ENCODE data around the gene CNNM3.
A peak's percentile ranks its signal among the peaks of the same experiment; 100 is the strongest.
"Not testable (repeated sequence)": the region's sequence is repeated elsewhere in the genome, so short reads cannot be mapped to it uniquely, and the experiment has no call there.

CNNM3 gene

DNA sequence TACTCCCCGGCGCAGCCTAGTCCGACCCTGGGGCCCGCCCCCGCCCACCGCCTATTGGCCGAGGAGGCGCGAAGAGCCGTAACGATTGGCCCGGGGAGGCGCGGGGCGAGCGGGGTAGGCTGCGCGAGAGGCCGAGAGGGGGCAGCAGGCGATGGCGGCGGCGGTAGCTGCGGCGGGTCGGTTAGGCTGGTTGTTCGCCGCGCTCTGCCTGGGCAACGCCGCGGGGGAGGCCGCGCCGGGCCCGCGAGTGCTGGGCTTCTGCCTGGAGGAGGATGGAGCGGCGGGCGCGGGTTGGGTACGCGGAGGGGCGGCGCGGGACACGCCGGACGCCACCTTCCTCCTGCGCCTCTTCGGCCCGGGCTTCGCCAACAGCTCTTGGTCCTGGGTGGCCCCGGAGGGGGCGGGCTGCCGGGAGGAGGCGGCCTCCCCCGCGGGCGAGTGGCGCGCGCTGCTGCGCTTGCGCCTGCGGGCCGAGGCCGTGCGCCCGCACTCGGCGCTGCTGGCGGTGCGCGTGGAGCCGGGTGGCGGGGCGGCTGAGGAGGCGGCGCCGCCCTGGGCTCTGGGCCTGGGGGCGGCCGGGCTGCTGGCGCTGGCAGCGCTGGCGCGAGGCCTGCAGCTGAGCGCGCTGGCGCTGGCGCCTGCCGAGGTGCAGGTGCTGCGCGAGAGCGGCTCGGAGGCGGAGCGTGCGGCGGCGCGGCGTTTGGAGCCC, at the start of gene CNNM3:
CNNM3 (plus strand) TSS at position 142 of the 709 bp plus-strand sequence; CDS start at position 152, 10 bp downstream.
- DNase-seq: peak; percentile 97

DNA sequence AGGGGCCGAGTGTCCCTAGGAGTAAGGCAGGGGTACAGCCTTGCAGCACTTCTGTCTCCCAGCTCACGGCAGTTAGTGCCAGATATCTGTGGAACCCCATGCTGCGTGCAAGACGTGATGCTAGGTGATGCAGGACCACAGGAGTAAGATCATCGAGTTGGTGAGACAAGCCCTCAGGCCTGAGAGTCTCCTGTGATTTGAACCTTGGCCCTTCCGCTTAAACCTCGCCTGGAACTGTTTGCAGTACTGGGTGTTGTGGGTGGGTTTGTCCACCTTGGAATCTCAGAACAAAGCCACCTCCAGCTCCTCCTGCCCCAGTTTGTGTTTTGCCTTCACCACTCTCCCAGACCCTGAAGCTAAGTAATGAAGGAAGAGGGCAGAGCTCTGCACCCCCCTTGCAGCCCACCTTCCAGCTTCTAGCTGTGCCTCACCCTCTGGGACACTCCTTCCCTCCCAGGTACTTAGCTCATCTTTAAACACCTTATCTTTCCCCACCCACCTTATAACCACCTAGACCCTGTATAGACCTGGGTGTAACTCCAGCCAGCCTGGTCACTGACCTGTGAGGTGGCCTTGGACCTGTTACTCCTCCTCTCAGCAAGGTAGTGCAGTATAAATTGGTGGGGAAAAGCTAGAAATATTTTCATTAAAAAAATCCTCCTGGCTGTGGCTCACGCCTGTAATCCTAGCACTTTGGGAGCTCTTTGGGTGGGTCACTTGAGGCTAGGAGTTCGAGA, 48.8 kb upstream of the CNNM3 start:
- DNase-seq: no peak

- no peak for DNase-seq
Measured at GRCh38 chr2:96768083-96768561, 47.9 kb upstream of the CNNM3 start.

DNA sequence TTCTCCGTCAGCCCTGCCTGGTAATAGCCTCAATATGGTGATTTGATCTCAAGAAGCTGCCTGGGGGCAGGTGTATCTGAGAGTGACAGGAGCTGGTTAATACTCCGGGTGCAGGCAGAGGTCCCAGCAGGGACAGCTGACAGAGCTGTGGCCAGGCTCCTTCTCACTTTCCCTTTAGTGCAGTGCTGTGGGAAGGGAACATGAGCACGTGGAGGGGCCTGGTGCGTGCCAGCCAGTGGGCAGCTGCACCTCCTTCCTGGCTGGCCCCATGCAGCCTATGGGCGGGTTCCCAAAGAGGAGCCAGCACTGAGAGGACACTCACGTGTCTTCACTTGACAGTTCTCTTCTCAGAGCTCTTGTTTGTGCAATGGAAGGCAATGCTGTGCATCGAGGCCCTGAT, 46.3 kb upstream of the CNNM3 start:
- DNase-seq: peak; percentile 70

GRCh38 chr2:96770442-96771202, 45.4 kb upstream of the CNNM3 start:
- no peak for DNase-seq

GRCh38 chr2:96771796-96772618, 44.1 kb upstream of the CNNM3 start:
- DNase-seq: no peak

DNA sequence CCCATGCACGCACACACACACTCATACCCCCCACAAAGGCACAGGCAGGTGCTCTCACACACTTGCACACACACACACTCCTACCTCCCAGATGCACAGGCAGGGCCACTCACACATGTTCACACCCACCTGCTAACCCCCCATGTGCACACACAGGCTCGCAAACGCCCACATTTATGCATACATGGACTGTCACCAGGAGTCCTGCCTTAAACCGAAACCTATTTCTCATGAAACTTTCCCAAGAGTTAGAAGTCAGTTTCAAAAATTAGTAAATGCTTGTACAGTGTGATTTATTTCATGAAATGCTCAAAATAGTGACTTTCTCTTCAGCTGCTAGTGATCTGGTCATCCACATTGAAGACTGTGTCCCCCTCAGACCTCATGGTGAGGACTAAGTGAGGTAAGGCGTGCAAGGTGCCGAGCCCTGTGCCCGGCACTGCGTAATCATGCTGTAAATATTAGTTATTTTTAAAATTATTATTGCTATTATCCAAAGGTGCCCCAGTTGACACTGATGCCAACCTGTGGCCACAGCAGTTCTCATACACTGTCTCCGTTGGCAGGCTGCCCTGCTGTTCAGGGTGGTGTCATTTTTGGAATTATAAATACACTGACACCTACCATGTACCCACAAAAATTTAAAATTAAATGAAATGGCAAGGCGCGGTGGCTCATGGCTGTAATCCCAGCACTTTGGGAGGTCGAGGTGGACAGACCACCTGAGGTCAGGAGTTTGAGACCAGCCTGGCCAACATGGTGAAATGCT, 43.0 kb upstream of the CNNM3 start:
- no peak for DNase-seq

DNA sequence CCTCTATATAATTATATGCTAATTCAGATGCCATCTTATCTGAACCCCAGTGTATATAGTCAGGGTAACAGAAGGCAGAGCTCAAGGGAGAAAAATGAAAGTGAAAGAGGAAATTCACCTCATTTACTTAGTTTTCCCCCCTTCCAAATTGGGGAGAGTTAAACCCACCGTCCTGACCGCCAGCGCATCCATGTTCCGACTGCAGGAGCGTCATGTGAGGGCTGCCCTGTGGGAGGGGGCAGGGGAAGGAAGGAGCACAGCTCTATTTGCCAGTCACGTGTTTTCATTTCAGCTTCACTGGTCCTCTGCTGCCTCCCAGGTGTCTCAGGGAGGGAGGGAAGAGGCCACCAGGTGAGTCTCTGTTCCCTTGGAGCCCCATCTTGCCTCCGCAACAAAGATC, 42.1 kb upstream of the CNNM3 start:
- DNase-seq: no peak

DNA sequence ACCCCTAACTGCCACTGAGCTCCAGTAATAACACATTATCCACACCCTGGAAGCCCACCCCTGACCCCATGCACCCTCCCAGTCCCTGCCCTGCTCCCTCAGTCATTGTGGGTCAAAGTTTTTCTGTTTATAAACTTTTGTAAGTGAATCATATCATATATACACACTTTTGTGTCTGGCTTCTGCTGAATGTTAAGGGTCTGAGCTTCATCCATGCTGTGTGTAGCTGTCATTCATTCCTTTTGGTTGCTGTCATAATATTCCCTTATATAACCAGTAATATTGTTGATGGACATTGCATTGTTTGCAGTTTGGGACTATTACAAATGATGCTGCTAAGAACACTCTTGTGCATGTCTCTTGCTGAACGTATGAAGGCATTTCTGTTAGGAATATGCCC, 40.9 kb upstream of the CNNM3 start:
- no peak for DNase-seq

DNA sequence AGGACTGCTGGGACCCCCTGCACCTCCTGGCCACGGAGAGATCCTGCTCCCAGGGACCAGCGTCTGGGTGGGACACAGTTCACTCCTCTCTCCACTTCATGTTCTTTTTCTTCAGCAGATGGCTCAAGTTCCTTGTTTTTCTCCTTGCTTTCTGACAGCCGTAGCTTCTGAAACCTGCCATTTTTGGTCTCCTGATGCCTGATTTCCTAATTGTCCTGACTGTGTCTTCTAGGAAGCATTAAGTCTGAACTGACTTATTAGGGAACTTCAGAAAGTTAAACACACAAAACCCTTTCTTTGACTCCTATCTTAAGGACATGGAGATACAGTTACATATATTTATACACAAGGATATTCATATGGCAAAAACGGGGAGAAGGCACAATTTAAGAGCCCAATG, 32.7 kb upstream of the CNNM3 start:
- no peak for DNase-seq

- no peak for DNase-seq
Measured at GRCh38 chr2:96787411-96787810, 28.7 kb upstream of the CNNM3 start.

- DNase-seq: peak; percentile 50
Measured at GRCh38 chr2:96788442-96789244, 27.4 kb upstream of the CNNM3 start.

GRCh38 chr2:96789245-96789617, 26.8 kb upstream of the CNNM3 start:
- no peak for DNase-seq

DNA sequence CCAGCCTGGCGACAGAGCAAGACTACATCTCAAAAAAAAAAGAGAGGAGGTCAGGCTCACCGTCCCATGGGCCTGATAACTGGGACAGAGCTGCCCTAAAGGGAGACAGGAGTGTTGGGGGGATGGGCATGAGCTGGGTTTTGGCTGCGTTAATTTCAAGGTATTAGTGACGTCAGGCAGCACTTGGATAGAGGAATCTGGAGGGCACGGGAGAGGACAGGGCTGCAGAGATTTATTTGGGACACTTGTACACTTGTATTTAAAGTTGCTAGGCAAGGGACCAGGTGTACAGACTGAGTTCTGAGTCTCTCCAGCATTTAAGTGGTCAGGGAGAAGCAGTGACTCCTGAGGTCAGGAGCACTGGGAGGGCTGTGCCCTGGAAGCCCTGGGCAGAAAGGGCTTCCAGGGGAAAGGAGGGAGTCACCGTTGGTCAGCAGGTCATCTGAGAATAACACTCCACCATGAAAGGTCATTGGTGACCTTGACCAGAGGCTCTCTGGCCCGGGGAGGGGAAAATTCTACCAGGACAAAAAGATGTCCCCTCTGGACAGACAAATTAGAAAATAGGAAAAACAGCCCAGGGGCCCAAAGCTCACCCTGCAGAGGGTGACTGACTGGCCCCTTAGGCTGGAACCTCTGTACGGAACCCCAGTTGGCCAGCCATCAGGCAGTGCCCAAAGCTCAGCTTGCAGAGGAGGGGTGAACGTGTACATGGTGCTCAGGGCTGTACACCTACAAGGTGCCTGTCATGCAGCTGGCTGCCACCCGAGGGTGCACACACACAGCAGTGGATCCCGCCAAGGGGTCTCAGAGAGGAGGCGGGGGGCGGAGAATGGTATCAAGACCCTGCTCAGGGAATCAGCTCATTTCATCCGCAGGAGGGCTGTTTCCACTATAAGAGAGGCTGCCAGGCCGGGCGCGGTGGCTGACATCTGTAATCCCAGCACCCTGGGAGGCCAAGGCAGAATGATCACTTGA, 23.0 kb upstream of the CNNM3 start:
- DNase-seq: no peak

DNA sequence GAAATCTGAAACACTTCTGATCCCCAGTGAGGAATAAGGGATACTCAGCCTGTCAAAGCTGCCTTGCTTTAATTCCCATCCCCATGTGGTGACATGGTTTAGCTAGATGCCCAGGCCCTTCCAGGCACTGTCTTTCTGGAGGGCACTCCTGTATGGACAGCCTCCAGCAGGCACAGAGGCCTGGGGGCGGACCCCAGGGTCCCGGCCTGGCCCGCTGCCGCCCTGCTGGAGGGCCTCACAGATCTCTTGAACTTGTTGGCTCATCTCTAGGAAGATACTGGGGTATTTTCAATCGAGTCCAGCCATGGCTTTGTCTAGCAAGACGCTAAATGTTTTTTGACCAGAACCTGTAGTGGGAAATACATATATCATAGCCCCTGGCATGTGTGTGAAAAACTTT, 21.0 kb upstream of the CNNM3 start:
- no peak for DNase-seq

GRCh38 chr2:96796497-96796896, 19.6 kb upstream of the CNNM3 start:
- DNase-seq: not testable (repeated sequence)

- no peak for DNase-seq
Measured at GRCh38 chr2:96797066-96797625, 18.9 kb upstream of the CNNM3 start.

DNA sequence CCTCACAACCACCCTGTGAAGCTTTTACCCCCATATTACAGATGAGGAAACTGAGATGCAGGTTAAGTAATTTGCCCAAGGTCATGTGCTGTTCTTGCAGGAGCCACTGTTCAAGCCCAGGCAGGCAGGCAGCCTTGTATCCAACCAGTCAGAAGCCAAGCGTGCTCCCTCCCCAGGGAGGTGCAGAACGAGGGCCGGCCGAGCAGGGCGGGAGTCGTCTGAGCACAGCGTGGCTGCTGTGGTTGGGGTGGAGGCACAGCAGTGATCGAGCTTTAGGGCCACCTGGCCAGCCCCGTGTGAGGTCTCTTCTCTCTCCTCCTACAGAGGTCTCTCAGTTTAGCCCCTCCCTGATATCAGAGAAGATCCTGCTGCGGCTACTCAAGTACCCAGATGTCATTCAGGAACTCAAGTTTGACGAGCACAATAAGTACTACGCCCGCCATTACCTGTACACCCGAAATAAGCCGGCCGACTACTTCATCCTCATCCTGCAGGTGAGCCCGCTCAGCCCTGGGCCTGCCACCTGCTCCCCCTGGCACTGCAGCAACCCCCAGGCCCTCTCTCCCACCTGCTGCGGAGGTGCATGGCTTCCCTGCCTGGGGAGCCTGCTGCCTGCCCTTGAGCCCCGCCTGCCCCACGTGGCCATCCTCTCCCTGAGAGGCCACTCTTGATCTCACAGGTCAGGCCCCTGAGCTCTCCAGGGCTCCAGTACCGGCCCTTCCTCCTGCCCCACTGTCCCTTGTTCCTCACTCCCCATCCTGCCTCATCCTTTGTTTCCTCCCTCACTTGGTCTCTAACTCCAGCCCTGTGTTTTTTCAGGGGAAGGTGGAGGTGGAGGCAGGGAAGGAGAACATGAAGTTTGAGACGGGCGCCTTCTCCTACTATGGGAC, 17.1 kb upstream of the CNNM3 start:
- DNase-seq: no peak

- DNase-seq: no peak
Measured at GRCh38 chr2:96799623-96799935, 16.5 kb upstream of the CNNM3 start.
